Loucy (cell line): ENCODE data around the gene ESR1.

Experiments used
- EZH2phosphoT487 ChIP-seq: fragments of 200-600 bp; IDR thresholded peaks from 2 replicates; pipeline ENCODE4 v1.6.1; 2018; ENCODE audit warnings: antibody characterized with exemption, mild to moderate bottlenecking, moderate library complexity, borderline replicate concordance
- TF ChIP-seq, protein P1 (sequence below): fragments of 200-600 bp; sonication (generic); conservative IDR thresholded peaks from 2 replicates; pipeline ENCODE4 v1.5.1; 2014; ENCODE audit warnings: mild to moderate bottlenecking, antibody characterized with exemption, low read length

- TF ChIP-seq, protein P1, sequence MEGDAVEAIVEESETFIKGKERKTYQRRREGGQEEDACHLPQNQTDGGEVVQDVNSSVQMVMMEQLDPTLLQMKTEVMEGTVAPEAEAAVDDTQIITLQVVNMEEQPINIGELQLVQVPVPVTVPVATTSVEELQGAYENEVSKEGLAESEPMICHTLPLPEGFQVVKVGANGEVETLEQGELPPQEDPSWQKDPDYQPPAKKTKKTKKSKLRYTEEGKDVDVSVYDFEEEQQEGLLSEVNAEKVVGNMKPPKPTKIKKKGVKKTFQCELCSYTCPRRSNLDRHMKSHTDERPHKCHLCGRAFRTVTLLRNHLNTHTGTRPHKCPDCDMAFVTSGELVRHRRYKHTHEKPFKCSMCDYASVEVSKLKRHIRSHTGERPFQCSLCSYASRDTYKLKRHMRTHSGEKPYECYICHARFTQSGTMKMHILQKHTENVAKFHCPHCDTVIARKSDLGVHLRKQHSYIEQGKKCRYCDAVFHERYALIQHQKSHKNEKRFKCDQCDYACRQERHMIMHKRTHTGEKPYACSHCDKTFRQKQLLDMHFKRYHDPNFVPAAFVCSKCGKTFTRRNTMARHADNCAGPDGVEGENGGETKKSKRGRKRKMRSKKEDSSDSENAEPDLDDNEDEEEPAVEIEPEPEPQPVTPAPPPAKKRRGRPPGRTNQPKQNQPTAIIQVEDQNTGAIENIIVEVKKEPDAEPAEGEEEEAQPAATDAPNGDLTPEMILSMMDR = no peak
- no peak for TF ChIP-seq EZH2phosphoT487
Measured at GRCh38 chr6:152034631-152035030, 227.1 kb downstream of the ESR1 start.
